ENCODE results near the gene USP14. TPM values are rescaled to one million over a fixed set of nuclear protein-coding genes. Genes with fewer than 3 reads are reported as not detected.

The USP14 gene
- total RNA-seq, 4 donors from 2014 or later: 33.3 to 34.7 (median 34.1) TPM

- Histone ChIP-seq H3K4me1 (peaks cover 0 to 2% (median 0%) of the 10 kb centered on the region in 4 donors), H3K9me3 (no peaks in the 10 kb centered on the region), H3K27me3 (no peaks in the 10 kb centered on the region), H3K36me3 (peaks cover 0 to 17% (median 0%) of the 10 kb centered on the region in 3 donors), H3K27ac (no peak overlapping the region), H3K4me3 (no peak overlapping the region)
- TF ChIP-seq POLR2A (IDR thresholded peaks at IDR 0.05) (no peak), CTCF (IDR thresholded peaks at IDR 0.05) (no peak)
- 94 to 98% methylated on average over 5 of the region's 5 CpGs for WGBS, 2 donors
- DNase-seq (ENCODE audit: low spot score in 2 of 2): no peak
These were observed 30.9 kb downstream of the USP14 start for GRCh38 chr18:189254-189653.

DNA sequence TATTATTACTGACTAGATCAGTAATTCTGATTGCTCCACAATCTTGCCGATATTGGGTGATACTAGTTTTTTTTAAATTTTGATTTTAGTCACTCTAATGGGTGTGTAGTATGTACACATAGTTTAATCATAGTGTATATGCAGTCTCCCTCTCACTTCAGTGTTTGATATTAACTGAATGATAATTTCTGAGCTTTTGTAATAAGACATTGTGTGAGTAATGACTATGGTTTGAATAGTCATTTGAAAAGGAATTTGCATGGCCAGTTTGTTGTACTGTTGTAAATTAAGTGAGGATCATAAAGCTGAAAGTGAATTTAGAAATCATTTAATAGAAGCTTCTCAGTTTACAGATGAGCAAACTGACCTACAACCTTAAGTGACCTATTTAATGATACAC is 33.4 kb downstream of the USP14 start:
- Histone ChIP-seq H3K27ac (no peak overlapping the region), H3K9me3 (no peaks in the 10 kb centered on the region), H3K4me1 (no peaks in the 10 kb centered on the region), H3K4me3 (no peak overlapping the region), H3K36me3 (peaks cover 0 to 6% (median 0%) of the 10 kb centered on the region in 3 donors), H3K27me3 (no peaks in the 10 kb centered on the region)
- WGBS, 2 donors: 93 to 96% methylated on average over 1 of the region's 1 CpG
- DNase-seq (ENCODE audit: low spot score in 2 of 2): no peak
- TF ChIP-seq EP300 (IDR thresholded peaks at IDR 0.05) (no peak), CTCF (IDR thresholded peaks at IDR 0.05) (no peak), POLR2A (IDR thresholded peaks at IDR 0.05) (no peak)

GRCh38 chr18:192801-193200 is 34.4 kb downstream of the USP14 start:
- H3K4me1 ChIP-seq: no peaks in the 10 kb centered on the region
- DNase-seq (ENCODE audit: low spot score in 2 of 2): no peak
- H3K36me3 ChIP-seq: peaks cover 0 to 14% (median 4%) of the 10 kb centered on the region in 3 donors
- TF ChIP-seq POLR2A (IDR thresholded peaks at IDR 0.05) (no peak), EP300 (IDR thresholded peaks at IDR 0.05) (no peak), CTCF (IDR thresholded peaks at IDR 0.05) (no peak)
- H3K27ac ChIP-seq: no peak overlapping the region
- WGBS, 2 donors: 95% methylated on average over 7 of the region's 7 CpGs
- H3K9me3 ChIP-seq: no peaks in the 10 kb centered on the region
- H3K27me3 ChIP-seq: no peaks in the 10 kb centered on the region
- H3K4me3 ChIP-seq: no peak overlapping the region

DNA sequence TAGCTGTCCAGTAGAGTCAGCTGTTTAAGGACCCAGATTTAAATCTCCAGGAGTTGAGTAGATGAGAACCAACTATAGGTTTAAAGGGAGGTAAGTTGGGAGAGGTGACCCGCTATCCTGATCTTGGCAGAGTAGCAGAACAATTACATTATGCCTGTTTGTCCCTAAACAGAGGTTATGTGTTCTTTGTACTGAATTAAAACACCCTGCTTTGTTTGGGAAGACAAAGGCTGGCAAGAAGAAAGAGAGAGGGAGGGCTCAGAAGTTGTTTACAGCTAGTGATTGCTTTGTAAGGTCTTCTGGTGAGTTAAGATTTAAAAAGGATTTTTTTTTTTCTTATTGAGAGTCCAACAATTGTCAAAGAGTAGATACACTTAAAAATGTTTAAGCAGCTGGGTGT is 37.3 kb downstream of the USP14 start:
- Histone ChIP-seq H3K4me1 (no peaks in the 10 kb centered on the region), H3K36me3 (peaks cover 0 to 36% (median 4%) of the 10 kb centered on the region in 3 donors), H3K27me3 (no peaks in the 10 kb centered on the region), H3K9me3 (no peaks in the 10 kb centered on the region), H3K27ac (no peak overlapping the region), H3K4me3 (no peak overlapping the region)
- TF ChIP-seq EP300 (IDR thresholded peaks at IDR 0.05) (no peak), CTCF (IDR thresholded peaks at IDR 0.05) (no peak), POLR2A (IDR thresholded peaks at IDR 0.05) (no peak)
- DNase-seq (ENCODE audit: low spot score in 2 of 2): no peak
- 87 to 88% methylated on average over 1 of the region's 1 CpG for WGBS, 2 donors

DNA sequence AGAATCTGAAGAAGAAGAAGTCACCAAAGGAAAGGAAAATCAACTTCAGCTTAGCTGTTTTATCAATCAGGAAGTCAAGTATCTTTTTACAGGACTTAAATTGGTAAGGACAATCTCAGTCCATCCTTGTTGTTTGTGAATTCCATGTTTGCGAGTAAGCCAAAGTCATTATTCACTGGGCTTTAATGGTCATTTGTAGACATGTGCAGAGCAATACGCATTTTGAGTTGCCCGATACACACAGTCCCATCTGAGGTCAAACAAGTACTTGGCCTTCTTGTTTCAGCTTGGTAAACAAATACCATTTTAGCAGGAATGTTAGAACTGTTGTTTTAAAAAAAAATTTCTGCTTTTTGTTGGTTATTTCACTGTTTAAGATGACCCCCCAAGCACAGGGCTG is 40.9 kb downstream of the USP14 start:
- no peak overlapping the region for H3K27ac ChIP-seq
- no peak for TF ChIP-seq POLR2A (IDR thresholded peaks at IDR 0.05)
- TF ChIP-seq CTCF (IDR thresholded peaks at IDR 0.05): no peak
- no peak for TF ChIP-seq EP300 (IDR thresholded peaks at IDR 0.05)
- peaks cover 4 to 63% (median 9%) of the 10 kb centered on the region in 3 donors for H3K36me3 ChIP-seq

More for the DNA sequence above, 40.9 kb downstream of the USP14 start:
- H3K4me1 ChIP-seq: no peaks in the 10 kb centered on the region
- H3K4me3 ChIP-seq: no peak overlapping the region
- H3K27me3 ChIP-seq: no peaks in the 10 kb centered on the region
- no peak for DNase-seq (ENCODE audit: low spot score in 2 of 2)
- WGBS, 2 donors: 95 to 97% methylated on average over 3 of the region's 3 CpGs
- no peaks in the 10 kb centered on the region for H3K9me3 ChIP-seq

Measured in tibial nerve (tissue), 4 donors.